Endothelial cell of umbilical vein (primary cell): Measurements from ENCODE around the gene TRAPPC12. TPM values are rescaled to one million over a fixed set of nuclear protein-coding genes. Genes with fewer than 3 reads are reported as not detected.

Experiments used
- BruUV-seq: library from RNA; stranded (reverse); fragments of 400-500 nt; replicated peaks from 2 replicates; lab custom pipeline; 2021; lab: Mats Ljungman, UMichigan
- CTCF ChIA-PET: fragments of 300-600, 350-600 bp; sonication (Branson Sonifier 250); formaldehyde crosslinking; loops from one replicate; lab custom pipeline; 2021; ENCODE audit warnings: antibody characterized with exemption, inconsistent platforms; lab: Charles Lee
- POLR2A ChIA-PET: fragments of 300-600, 350-600 bp; sonication (Branson Sonifier 250); formaldehyde crosslinking; loops from one replicate; lab custom pipeline; 2021; ENCODE audit warnings: antibody characterized with exemption, inconsistent platforms; lab: Charles Lee
- DNase-seq: peaks from one replicate; pipeline ENCODE4 v3.0.0-alpha.2; 2011; ENCODE audit warnings: low read depth, low spot score
- FAIRE-seq: peaks from 2 replicates; lab custom pipeline; 2011; peaks lifted over from hg19 to GRCh38; lab: Jason Lieb, UNC
- H2AFZ ChIP-seq: 2 replicates; pipeline ENCODE4 v1.6.0; 2012; ENCODE audit warnings: low read depth, low read length, control low read depth, inconsistent platforms
- H3K27ac ChIP-seq: 2 replicates; pipeline ENCODE4 v1.5.1; 2011; ENCODE audit warnings: low read depth, mild to moderate bottlenecking, control low read depth, low read length, moderate library complexity; ENCODE audit not compliant: insufficient read depth
- H3K27me3 ChIP-seq, 2 experiments: 2 replicates each; pipeline versions ENCODE4 v1.6.0 to v1.6.1; 2011; ENCODE audit warnings: low read length in 2 of 2, mixed read lengths in 1 of 2; ENCODE audit not compliant: control insufficient read depth in 2 of 2, insufficient read depth in 2 of 2
- H3K36me3 ChIP-seq, 2 experiments: 2 replicates in 1 of 2; 3 replicates in 1 of 2; pipeline ENCODE4 v1.5.1; 2011; ENCODE audit warnings: low read length in 2 of 2, mild to moderate bottlenecking in 1 of 2, moderate library complexity in 1 of 2; ENCODE audit not compliant: control insufficient read depth in 2 of 2, insufficient read depth in 2 of 2; ENCODE audit errors: extremely low read depth in 1 of 2
- H3K4me1 ChIP-seq: 3 replicates; pipeline ENCODE4 v1.5.1; 2011; ENCODE audit warnings: mild to moderate bottlenecking, low read length; ENCODE audit not compliant: control insufficient read depth, insufficient read depth; ENCODE audit errors: extremely low read depth
- H3K4me2 ChIP-seq: 2 replicates; pipeline ENCODE4 v1.6.1; 2011; ENCODE audit warnings: low read length, control low read depth, mixed read lengths; ENCODE audit not compliant: insufficient read depth
- H3K4me3 ChIP-seq, 3 experiments: fragments of 200-600 bp in 1 of 3; sonication (generic), shearing (Covaris generic) in 1 of 3; replicated peaks in 1 of 3; 2 replicates each; pipeline ENCODE4 v1.5.1; 2011 to 2016; ENCODE audit warnings: control low read depth in 3 of 3, low read length in 3 of 3, mild to moderate bottlenecking in 2 of 3, inconsistent platforms in 1 of 3, low read depth in 1 of 3, moderate library complexity in 1 of 3; ENCODE audit not compliant: insufficient read depth in 1 of 3
- H3K79me2 ChIP-seq: 2 replicates; pipeline ENCODE4 v1.6.0; 2012; ENCODE audit warnings: low read length, inconsistent platforms; ENCODE audit not compliant: control insufficient read depth, insufficient read depth
- H3K9ac ChIP-seq: replicated peaks from 2 replicates; pipeline ENCODE3; 2011; ENCODE audit warnings: low read length, control low read depth; ENCODE audit not compliant: insufficient read depth; ENCODE audit errors: extremely low read depth
- H3K9me1 ChIP-seq: replicated peaks from 3 replicates; pipeline ENCODE4 v1.6.0; 2011; ENCODE audit warnings: mild to moderate bottlenecking, low read length; ENCODE audit not compliant: control insufficient read depth, insufficient read depth; ENCODE audit errors: extremely low read depth
- H3K9me3 ChIP-seq: replicated peaks from 2 replicates; pipeline ENCODE4 v1.5.1; 2012; ENCODE audit warnings: low read length, inconsistent platforms; ENCODE audit not compliant: control insufficient read depth, insufficient read depth
- H4K20me1 ChIP-seq: replicated peaks from 2 replicates; pipeline ENCODE3; 2011; ENCODE audit warnings: mild to moderate bottlenecking, low read length; ENCODE audit not compliant: control insufficient read depth, insufficient read depth; ENCODE audit errors: extremely low read depth
- CTCF ChIP-seq, 2 donors: IDR thresholded peaks; 1 replicate in 1 of 2; 2 replicates in 1 of 2; pipeline ENCODE4 v1.5.1; 2011; ENCODE audit warnings: low read length in 2 of 2, mild to moderate bottlenecking in 2 of 2, moderate library complexity in 2 of 2, control low read depth in 1 of 2, inconsistent platforms in 1 of 2, low read depth in 1 of 2; ENCODE audit not compliant: insufficient read depth in 1 of 2; ENCODE audit errors: extremely low read depth in 1 of 2
- EZH2 ChIP-seq: IDR thresholded peaks from 2 replicates; pipeline ENCODE4 v1.6.1; 2012; ENCODE audit warnings: borderline replicate concordance, low read depth, mild to moderate bottlenecking, moderate library complexity, low read length, inconsistent platforms; ENCODE audit not compliant: severe bottlenecking
- FOS ChIP-seq: IDR thresholded peaks from 2 replicates; pipeline ENCODE4 v1.6.1; 2011; ENCODE audit warnings: mild to moderate bottlenecking, low read length, moderate library complexity, borderline replicate concordance; ENCODE audit not compliant: insufficient read depth
- GATA2 ChIP-seq: IDR thresholded peaks from 2 replicates; pipeline ENCODE4 v1.7.0; 2011; ENCODE audit warnings: low read depth, mild to moderate bottlenecking, moderate library complexity, mixed read lengths, low read length; ENCODE audit not compliant: insufficient read length, insufficient read depth
- JUN ChIP-seq: IDR thresholded peaks from 2 replicates; pipeline ENCODE4 v1.6.1; 2011; ENCODE audit warnings: borderline replicate concordance, low read depth; ENCODE audit not compliant: insufficient read length, insufficient read depth
- MAX ChIP-seq: IDR thresholded peaks from 2 replicates; pipeline ENCODE4 v1.6.1; 2011; ENCODE audit not compliant: insufficient read depth, insufficient read length
- MYC ChIP-seq: IDR thresholded peaks from one replicate; pipeline ENCODE4 v1.6.1; 2011; ENCODE audit warnings: mild to moderate bottlenecking, low read depth, low read length
- POLR2A ChIP-seq: IDR thresholded peaks from 2 replicates; pipeline ENCODE4 v1.6.1; 2012; ENCODE audit warnings: low read depth, mild to moderate bottlenecking, control low read depth, low read length
- POLR2AphosphoS5 ChIP-seq: IDR thresholded peaks from 2 replicates; pipeline ENCODE4 v1.6.1; 2012; ENCODE audit warnings: low read depth, mild to moderate bottlenecking, control low read depth, low read length, moderate library complexity; ENCODE audit not compliant: insufficient read depth
- dilution Hi-C: fragments of 300-500 bp; cut with MboI; formaldehyde crosslinking; loops from one replicate; pipeline ENCODE4 v1.15.0; 2019; ENCODE audit warnings: low sequenced_read_pairs; ENCODE audit not compliant: extremely low pct_ligation_motif_present
- intact Hi-C: fragments of 100-400 bp; cut with micrococcal nuclease; formaldehyde crosslinking; loops from one replicate; pipeline ENCODE4 v1.10.0; 2022
- polyA plus RNA-seq, 4 experiments: library from polyadenylated mRNA; depleted of rRNA in 3 of 4; stranded (reverse) in 3 of 4; unstranded in 1 of 4; fragments of >200 nt; gene quantifications; 2 replicates each; pipeline versions ENCODE4 v1.2.1 to v1.2.3, GENCODE V29; 2011 to 2012; ENCODE audit warnings: missing spikeins in 1 of 4
- total RNA-seq: library from RNA; stranded (reverse); gene quantifications from 2 replicates; pipeline ENCODE4 v1.2.3, GENCODE V29; 2021

The TRAPPC12 gene
- total and polyA plus RNA-seq, 2 donors (not counting 3 experiments of a cell fraction or from before 2014, with no cell fraction given) = 47.5 to 81.5 TPM

GRCh38 chr2:3342324-3342723 lies 37.2 kb upstream of the TRAPPC12 start:
- H3K4me3 ChIP-seq = no peak overlapping the region
- no peak for DNase-seq
- POLR2A ChIA-PET = no interaction called here
- BruUV-seq = no TSS peak
- H3K27me3 ChIP-seq = no peaks in the 10 kb centered on the region
- H3K9ac ChIP-seq = no peak overlapping the region
- CTCF ChIA-PET = no interaction called here
- no peaks in the 10 kb centered on the region for H3K9me1 ChIP-seq
- H4K20me1 ChIP-seq = no peaks in the 10 kb centered on the region
- H2AFZ ChIP-seq = no peak overlapping the region
- no peaks in the 10 kb centered on the region for H3K36me3 ChIP-seq
- TF ChIP-seq CTCF (IDR thresholded peaks at IDR 0.05; ENCODE audit: extremely low read depth in 1 of 2, insufficient read depth in 1 of 2, low read depth in 1 of 2, low read length in 2 of 2) = no peak
- TF ChIP-seq MAX = no peak
- TF ChIP-seq MYC = no peak
- TF ChIP-seq POLR2AphosphoS5 = no peak
- TF ChIP-seq EZH2 = no peak
- no peak for TF ChIP-seq JUN
- TF ChIP-seq GATA2 = no peak
- TF ChIP-seq POLR2A = no peak
- no peak for TF ChIP-seq FOS
- H3K4me1 ChIP-seq = no peaks in the 10 kb centered on the region
- H3K79me2 ChIP-seq = no peaks in the 10 kb centered on the region
- H3K27ac ChIP-seq = no peak overlapping the region
- FAIRE-seq = no peak
- H3K4me2 ChIP-seq = no peak overlapping the region
- no peaks in the 10 kb centered on the region for H3K9me3 ChIP-seq
- intact Hi-C loops = no loop called here
- dilution Hi-C loops = no loop called here
